Measurements from ENCODE around the gene CYP2W1. TPM values are rescaled to one million over a fixed set of nuclear protein-coding genes. Genes with fewer than 3 reads are reported as not detected.
A peak's percentile ranks its signal among the peaks of the same experiment; 100 is the strongest.

The CYP2W1 gene
- total RNA-seq, 4 donors from 2014 or later = 0.41 to 0.95 TPM; not detected in 2

GRCh38 chr7:951881-952547 lies 31.0 kb upstream of the CYP2W1 start:
- no peaks in the 10 kb centered on the region for H3K36me3 ChIP-seq
- intact Hi-C loops (cut with DNase I; ENCODE audit: low total_unique reads) = no loop called here
- TF ChIP-seq EP300 (IDR thresholded peaks at IDR 0.05; ENCODE audit: low read depth) = no peak
- no peak for TF ChIP-seq CTCF (IDR thresholded peaks at IDR 0.05)
- no peak for TF ChIP-seq POLR2A (IDR thresholded peaks at IDR 0.05)
- no peak for TF ChIP-seq POLR2AphosphoS5 (IDR thresholded peaks at IDR 0.05)
- in situ Hi-C loops (cut with MboI; ENCODE audit: low pct_ligation_motif_present in 1 of 4, low pct_unique_long_range_greater_than_20kb in 1 of 4, low sequenced_read_pairs in 3 of 4) = no loop called here
- H3K27me3 ChIP-seq = peaks cover 3% of the 10 kb centered on the region
- no peak overlapping the region for H3K4me3 ChIP-seq
- WGBS, 2 donors (ENCODE audit: low coverage in 1 of 2) = 88% methylated on average over 14 of the region's 21 CpGs; no CpG with 5 or more reads in 1 of the 2 donors
- peak; percentile 7 for DNase-seq
- H3K4me1 ChIP-seq = peaks cover 6 to 32% (median 23%) of the 10 kb centered on the region in 4 donors
- no peaks in the 10 kb centered on the region for H3K9me3 ChIP-seq
- H3K27ac ChIP-seq = peak overlapping the region in 2 of 4 donors; percentile 91

DNA sequence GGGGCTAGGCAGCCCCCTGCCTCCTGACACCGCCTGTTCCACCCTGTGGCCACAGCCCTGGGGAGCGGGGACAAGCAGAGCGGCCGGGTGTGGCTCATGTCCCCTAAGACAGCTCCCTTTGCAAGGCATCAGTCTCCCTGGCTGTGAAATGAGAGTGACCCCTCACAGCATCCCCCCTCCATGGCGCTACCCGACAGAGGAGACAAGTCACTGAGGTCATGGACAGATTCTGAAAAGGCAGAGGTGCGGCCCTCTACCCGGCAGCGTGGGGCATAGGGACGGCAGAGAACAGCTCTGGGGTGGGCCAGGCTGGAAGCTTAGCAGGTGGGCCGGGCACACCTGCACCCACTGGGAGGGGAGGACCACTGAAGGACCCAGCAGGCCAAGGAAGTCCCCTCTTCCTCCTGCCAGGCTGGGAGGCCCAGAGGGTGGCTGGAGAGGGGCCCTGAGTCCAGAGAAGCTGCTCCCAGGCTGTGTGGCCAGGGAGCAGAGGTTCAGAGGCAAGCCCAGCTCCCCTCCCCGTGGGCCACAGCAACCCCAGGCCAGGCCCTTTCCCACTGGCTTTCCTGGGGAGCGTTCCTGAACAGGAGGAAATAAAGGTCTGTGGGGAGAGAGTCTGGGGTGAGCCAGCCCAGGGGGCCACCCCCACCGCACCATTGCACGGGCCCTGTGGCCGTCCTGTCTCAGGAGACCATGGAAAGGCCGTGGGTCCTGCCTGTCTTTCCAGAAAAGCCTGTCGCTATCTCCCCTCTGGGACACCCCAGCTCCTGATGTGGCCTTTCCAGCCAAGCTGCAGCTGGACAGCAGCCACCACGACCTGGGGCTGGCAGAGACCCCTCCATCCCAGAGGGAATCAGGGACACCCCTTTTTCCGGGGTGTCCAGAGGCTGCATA lies 30.2 kb upstream of the CYP2W1 start:
- Histone ChIP-seq H3K27ac (peak overlapping the region; percentile 84 to 91 (median 91)), H3K4me1 (peaks cover 6 to 26% (median 19%) of the 10 kb centered on the region in 4 donors), H3K27me3 (peaks cover 3% of the 10 kb centered on the region), H3K36me3 (no peaks in the 10 kb centered on the region), H3K9me3 (no peaks in the 10 kb centered on the region), H3K4me3 (peak overlapping the region in 3 of 4 donors; percentile 53 to 76 (median 76))
- DNase-seq = peak; percentile 9
- in situ Hi-C loops (cut with MboI; ENCODE audit: low pct_ligation_motif_present in 1 of 4, low pct_unique_long_range_greater_than_20kb in 1 of 4, low sequenced_read_pairs in 3 of 4) (no loop called here), intact Hi-C loops (cut with DNase I; ENCODE audit: low total_unique reads) (no loop called here)
- 67% methylated on average over 13 of the region's 20 CpGs; no CpG with 5 or more reads in 1 of the 2 donors for WGBS, 2 donors (ENCODE audit: low coverage in 1 of 2)
- no peak for TF ChIP-seq CTCF (IDR thresholded peaks at IDR 0.05)
- TF ChIP-seq EP300 (IDR thresholded peaks at IDR 0.05; ENCODE audit: low read depth) = no peak
- TF ChIP-seq POLR2A (IDR thresholded peaks at IDR 0.05) = no peak
- TF ChIP-seq POLR2AphosphoS5 (IDR thresholded peaks at IDR 0.05) = no peak

DNA sequence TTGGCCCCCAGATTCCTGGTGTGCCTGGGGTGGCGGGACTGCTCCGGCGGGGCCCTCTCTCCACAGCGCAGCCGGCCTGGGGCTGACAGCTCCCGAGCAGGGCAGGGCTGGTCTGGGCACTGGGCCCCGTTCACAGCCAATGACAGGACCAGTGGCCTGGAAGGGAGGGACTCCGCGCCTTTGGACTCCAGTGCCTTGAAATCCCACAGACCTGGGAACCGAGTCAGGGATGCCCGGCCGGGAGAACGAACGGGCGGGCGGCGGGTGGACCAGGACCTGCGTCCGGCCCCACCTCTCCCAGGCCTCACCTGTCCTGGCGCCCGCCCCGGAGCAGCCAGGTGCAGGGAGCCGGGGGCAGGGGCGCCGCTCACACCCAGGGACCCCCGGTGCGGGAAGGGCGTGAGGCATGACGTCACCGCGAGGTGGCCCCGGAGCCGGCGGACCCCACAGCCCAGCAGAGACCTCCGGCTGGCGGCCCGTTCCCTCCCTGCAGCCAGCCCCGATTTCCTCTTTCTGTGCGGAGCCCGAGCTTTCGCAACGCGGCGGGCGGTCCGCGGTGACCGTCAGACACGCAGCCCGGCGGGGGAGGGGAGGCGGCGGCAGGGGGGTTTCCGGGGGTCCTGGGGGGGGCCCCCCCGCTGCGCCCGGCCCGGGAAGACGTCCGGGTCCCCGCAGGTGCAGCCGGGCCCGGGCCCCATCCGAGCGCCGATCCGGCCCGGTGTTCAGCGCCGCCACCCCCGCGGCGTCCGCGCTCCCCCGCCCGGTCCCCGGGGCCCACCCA lies 29.2 kb upstream of the CYP2W1 start:
- in situ Hi-C loops (cut with MboI; ENCODE audit: low pct_ligation_motif_present in 1 of 4, low pct_unique_long_range_greater_than_20kb in 1 of 4, low sequenced_read_pairs in 3 of 4) = no loop called here

More for the DNA sequence above, 29.2 kb upstream of the CYP2W1 start:
- Histone ChIP-seq H3K36me3 (no peaks in the 10 kb centered on the region), H3K27ac (peak overlapping the region; percentile 84 to 91 (median 91)), H3K4me1 (peaks cover 6 to 25% (median 19%) of the 10 kb centered on the region in 4 donors), H3K9me3 (no peaks in the 10 kb centered on the region), H3K27me3 (peaks cover 3% of the 10 kb centered on the region), H3K4me3 (peak overlapping the region; percentile 32 to 76 (median 64))
- peak; percentile 83 for DNase-seq
- intact Hi-C loops (cut with DNase I; ENCODE audit: low total_unique reads) = no loop called here
- 3% methylated on average over 48 of the region's 78 CpGs; no CpG with 5 or more reads in 1 of the 2 donors for WGBS, 2 donors (ENCODE audit: low coverage in 1 of 2)
- no peak for TF ChIP-seq CTCF (IDR thresholded peaks at IDR 0.05)
- TF ChIP-seq POLR2A (IDR thresholded peaks at IDR 0.05) = peak; percentile 93
- TF ChIP-seq EP300 (IDR thresholded peaks at IDR 0.05; ENCODE audit: low read depth) = no peak
- TF ChIP-seq POLR2AphosphoS5 (IDR thresholded peaks at IDR 0.05) = peak; percentile 70 to 93 (median 89)

Measured in transverse colon (tissue), 4 donors.